GM13977 (cell line): ENCODE results near the gene MYL5.

Experiments used
- DNase-seq: peaks from one replicate; pipeline ENCODE4 v3.0.0; 2012; ENCODE audit warnings: low spot score
- in situ Hi-C: fragments of 300-500 bp; cut with MboI; formaldehyde crosslinking; loops from one replicate; pipeline ENCODE4 v1.12.0; 2022; ENCODE audit warnings: low sequenced_read_pairs, low pct_unique_long_range_greater_than_20kb, mixed read lengths, inconsistent platforms; ENCODE audit not compliant: unreplicated experiment
- TF ChIP-seq, protein P1 (sequence below): IDR thresholded peaks from 2 replicates; pipeline ENCODE4 v1.5.1; 2012; ENCODE audit warnings: mild to moderate bottlenecking, control low read depth; ENCODE audit not compliant: insufficient read depth; ENCODE audit errors: extremely low read depth, missing control alignments

MYL5 gene

DNA sequence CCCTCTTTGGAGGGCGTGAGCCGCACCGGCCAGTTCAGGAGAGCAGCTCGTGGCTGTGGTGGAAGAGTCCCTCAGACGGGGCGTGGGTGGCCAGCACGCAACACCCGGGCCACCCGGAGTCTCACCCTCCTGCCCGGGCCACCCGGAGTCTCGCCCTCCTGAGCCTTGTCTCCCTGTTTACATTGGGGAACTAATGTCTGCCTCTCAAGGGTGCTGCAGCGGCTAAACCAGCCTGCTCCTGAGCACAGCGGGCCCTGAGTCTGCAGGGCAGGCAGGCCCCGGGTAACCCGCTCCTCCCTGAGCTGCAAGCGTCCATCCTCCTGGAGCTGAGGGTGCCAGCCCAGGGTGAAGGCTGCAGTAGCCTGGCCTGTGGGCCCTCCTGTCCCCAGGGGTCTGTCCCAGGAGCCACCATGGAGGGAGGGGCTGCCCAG, 46.0 kb upstream of the MYL5 start:
- in situ Hi-C loops: no loop called here
- TF ChIP-seq, protein P1, sequence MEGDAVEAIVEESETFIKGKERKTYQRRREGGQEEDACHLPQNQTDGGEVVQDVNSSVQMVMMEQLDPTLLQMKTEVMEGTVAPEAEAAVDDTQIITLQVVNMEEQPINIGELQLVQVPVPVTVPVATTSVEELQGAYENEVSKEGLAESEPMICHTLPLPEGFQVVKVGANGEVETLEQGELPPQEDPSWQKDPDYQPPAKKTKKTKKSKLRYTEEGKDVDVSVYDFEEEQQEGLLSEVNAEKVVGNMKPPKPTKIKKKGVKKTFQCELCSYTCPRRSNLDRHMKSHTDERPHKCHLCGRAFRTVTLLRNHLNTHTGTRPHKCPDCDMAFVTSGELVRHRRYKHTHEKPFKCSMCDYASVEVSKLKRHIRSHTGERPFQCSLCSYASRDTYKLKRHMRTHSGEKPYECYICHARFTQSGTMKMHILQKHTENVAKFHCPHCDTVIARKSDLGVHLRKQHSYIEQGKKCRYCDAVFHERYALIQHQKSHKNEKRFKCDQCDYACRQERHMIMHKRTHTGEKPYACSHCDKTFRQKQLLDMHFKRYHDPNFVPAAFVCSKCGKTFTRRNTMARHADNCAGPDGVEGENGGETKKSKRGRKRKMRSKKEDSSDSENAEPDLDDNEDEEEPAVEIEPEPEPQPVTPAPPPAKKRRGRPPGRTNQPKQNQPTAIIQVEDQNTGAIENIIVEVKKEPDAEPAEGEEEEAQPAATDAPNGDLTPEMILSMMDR: no peak
- DNase-seq: no peak

DNA sequence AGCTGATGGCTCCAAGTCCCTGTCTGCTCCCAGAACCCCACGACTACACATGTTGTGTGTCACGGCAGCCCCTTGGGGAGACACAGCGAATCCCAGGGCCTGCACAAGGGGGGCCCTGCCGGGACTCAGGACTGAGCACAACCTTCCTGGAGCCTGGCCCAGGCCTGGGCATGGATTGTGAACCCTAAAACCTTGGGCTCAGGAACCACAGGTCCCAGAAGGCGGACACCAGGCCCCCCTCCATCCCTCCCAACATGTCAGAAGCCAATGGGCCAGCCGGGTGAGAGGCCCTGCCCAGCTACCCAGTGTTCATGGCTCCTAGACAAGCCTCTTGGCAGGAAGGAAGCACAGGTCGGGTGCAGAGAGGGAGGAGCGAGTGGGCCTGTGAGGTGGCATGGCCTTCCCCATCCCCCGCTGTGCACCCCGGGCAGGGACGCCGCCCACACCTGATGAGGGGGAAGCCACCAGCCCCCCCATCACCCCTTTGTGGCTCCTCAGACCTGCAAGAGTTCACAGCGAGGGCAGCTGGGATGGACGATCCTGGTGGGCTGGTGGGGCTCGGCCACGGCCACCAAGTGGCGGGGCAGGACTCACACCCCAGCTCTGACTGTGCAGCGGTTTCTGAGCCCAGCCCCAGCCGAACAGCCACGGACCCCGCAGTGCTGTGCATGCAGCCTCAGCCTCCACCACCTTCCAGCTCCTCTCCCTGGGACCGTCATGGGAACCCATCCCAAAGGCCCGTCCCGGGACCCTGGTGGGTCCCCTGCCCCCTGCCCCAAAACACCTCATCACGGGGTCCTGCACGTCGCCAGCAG, 45.3 kb upstream of the MYL5 start:
- no peak for DNase-seq
- TF ChIP-seq, protein P1: no peak
- in situ Hi-C loops: no loop called here

DNA sequence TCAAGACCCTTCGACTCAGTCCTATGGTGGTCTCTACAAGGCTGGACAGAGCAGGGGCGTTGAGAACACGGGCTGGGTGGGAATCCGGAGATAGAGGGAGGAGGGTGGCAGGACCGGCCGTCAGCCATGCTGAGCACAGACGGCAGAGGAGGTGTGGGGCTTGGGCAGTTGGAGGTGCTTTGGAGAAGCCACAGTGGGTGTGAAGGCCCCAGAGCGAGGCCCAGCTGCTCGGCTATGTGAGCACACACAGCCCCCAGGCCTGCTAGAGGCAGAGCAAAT, 44.8 kb upstream of the MYL5 start:
- DNase-seq: no peak
- TF ChIP-seq, protein P1: no peak

DNA sequence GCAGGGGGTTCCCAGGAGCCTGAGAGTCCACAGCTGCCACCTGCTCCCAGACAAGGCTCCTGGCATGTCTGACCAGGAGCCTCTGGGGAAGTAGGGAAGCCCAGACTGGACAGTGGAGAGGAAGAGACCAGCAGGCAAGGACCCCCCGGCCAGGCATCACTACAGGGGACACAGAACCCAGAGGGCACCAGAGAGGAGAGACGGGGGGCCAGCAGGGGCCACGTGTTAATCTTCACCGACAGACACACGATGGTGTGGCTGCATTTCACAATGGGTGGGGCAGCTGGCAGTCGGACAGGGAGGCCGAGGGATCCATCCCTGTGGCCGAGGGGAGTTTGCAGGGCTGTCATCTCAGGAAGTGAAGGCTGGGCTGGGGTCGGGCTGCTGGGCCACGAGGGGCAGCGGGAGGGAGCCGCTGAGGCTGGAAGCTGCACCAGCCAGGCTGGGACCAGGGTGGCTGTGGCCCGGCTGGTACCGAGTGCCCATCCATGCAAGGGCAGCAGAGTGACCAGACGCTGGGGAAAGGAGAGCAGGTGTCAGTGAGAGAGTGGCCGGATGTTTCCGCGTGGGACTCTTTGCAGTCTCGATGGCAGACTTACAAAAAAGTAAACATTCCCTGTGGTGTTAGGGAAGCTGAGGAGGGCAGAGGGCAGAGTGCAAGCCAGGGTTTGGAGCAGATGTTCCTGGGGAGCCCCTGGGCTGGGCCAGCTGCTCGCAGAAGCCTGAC, 44.3 kb upstream of the MYL5 start:
- TF ChIP-seq, protein P1: no peak
- no peak for DNase-seq
- in situ Hi-C loops: no loop called here

More for the DNA sequence above, 44.8 kb upstream of the MYL5 start:
- in situ Hi-C loops: no loop called here

DNA sequence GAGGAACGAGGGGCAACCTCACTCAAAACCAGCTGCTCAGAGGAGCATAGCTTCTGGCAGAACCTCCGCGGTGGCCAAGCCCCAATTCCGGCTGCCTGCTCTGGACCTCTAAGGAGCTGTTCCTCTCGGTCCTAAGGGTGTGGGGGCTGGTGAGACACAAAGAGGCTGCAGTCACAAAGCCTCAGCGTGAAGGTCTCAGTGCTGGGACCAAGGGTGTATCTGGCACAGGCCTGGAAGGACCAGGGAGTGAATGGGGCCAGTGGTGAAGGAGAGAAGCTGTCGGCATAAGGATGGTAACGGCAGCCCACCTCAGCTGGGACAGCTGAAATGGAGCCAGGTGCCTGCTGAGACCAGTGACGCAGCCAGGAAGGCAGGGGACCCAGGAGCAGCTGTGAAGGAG, 43.7 kb upstream of the MYL5 start:
- TF ChIP-seq, protein P1: no peak
- in situ Hi-C loops: no loop called here
- DNase-seq: no peak

DNA sequence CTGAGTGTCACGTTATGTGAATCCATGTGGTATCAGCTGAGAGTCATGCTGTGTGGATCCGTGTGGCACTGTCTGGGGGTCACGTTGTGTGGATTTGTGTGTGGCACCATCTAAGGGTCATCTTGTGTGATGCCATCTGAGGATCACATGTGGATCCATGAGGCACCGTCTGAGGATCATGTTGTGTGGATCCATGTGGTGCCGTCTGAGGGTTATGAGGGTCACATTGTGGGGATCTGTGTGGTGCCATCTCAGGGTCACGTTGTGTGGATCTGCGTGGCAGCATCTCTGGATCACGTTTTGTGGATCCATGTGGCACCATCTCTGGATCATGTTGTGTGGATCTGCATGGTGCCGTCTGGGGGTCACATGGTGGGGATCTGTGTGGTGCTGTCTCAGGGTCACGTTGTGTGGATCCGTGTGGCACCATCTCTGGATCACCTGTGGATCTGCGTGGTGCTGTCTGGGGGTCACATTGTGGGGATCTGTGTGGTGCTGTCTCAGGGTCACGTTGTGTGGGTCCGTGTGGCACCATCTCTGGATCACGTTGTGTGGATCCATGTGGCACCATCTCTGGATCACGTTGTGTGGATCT, 42.0 kb upstream of the MYL5 start:
- in situ Hi-C loops: no loop called here
- TF ChIP-seq, protein P1: no peak

More for the DNA sequence above, 42.0 kb upstream of the MYL5 start:
- DNase-seq: no peak
